HG03139 (cell line): ENCODE results near the gene TANGO2.
"Not testable (repeated sequence)": the region's sequence is repeated elsewhere in the genome, so short reads cannot be mapped to it uniquely, and the experiment has no call there.

Experiments used
- ATAC-seq: cut with Tn5 transposase; IDR thresholded peaks from one replicate; pipeline ENCODE4 v1.9.1; 2021; ENCODE audit not compliant: unreplicated experiment

TANGO2 gene

DNA sequence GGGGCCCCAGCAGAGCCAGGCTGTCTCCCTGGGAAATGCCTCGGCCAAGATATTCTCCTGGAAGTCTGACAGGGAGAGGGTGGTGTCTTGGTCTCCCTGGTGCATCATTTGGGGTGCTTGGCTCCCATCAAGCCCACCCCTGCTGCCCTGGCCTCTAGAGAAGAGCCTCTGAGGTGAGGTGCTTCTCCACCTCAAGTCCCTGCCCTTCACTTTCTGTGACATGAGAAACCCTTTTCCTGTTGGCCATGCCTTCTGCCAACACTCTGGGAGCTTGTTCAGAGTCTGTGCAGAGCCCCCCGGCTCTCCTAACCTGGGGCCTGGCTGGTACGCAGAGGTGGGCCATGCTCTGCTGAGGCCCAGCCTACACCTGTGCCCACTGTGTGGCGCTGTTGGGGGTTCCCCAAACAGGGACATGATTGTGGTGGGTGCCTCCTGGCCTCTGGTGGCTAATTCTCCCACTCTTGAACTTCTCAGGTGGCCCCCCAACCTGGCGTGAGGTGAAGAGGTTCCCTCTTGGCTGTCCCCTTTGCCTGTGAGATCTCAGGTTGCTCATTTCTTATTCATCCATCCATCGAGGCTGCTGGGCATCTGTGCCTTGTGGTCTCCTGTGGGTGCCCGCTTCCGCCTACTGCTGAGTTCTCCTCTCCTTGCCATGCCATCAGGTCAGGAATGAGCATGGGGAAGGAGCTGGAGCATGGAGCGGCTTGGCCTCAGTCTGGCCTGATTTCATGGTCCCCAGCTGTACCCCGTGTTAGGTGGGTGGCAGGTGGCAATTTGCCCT, 40.0 kb downstream of the TANGO2 start:
- no peak for ATAC-seq

DNA sequence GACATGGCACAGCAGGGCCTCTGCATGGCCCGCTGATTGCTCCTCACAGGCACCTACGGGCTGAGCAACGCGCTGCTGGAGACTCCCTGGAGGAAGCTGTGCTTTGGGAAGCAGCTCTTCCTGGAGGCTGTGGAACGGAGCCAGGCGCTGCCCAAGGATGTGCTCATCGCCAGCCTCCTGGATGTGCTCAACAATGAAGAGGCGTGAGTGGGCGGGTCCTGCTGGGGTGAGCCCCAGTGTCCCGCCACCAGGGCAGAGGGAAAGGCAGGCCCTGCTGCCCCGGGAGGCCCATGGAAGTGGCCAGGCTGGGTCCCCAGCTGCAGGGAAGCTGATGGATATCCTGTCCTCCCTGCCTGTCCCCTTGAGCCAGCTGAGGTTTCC, 40.6 kb downstream of the TANGO2 start:
- ATAC-seq, result no peak

DNA sequence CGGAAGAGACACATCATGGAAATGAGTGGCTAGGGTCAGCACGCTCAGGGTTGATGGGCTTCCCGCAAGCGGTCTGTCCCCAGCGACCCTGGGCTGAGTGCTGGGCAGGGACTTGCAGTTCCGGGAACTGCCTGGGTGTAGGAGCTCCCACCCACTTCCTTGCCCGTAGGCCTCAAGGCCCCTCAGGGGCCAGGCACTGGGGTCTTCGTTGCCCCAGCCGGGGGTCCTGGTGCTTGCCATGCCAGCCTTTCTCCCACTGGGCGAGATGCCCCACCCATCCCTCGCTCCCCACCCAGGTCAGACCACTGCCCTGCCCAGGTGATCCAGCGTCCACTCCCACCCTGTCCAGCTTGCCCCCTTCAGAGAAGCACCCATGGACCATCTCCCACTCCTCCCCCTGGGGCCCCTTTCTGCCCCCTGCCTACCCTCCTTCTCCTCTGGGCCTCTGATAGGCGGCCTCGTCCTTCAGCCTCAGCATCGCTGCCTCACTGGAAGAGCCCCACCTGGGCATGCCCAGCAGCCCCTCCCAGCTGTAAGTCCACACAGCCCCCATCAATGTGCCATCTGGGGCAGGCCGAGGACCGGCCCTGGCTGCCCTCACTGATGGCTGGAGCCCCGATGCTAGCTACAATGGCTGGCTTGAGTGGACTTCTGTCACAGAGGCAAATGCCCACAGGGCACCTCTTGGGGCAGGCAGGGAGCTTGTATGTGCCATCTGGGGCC, 41.3 kb downstream of the TANGO2 start:
- no peak for ATAC-seq

DNA sequence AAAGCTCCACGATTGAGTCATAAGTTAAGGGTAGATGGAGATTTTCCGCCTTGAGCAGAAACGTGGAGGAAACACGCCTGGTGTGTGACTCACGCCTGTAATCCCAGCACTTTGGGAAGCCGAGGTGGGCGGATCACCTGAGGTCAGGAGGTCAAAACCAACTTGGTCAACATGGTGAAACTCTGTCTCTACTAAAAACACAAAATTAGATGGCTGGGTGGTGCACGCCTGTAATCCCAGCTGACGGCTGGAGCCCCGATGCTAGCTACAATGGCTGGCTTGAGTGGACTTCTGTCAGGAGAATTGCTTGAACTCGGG, 41.8 kb downstream of the TANGO2 start:
- ATAC-seq, result no peak

DNA sequence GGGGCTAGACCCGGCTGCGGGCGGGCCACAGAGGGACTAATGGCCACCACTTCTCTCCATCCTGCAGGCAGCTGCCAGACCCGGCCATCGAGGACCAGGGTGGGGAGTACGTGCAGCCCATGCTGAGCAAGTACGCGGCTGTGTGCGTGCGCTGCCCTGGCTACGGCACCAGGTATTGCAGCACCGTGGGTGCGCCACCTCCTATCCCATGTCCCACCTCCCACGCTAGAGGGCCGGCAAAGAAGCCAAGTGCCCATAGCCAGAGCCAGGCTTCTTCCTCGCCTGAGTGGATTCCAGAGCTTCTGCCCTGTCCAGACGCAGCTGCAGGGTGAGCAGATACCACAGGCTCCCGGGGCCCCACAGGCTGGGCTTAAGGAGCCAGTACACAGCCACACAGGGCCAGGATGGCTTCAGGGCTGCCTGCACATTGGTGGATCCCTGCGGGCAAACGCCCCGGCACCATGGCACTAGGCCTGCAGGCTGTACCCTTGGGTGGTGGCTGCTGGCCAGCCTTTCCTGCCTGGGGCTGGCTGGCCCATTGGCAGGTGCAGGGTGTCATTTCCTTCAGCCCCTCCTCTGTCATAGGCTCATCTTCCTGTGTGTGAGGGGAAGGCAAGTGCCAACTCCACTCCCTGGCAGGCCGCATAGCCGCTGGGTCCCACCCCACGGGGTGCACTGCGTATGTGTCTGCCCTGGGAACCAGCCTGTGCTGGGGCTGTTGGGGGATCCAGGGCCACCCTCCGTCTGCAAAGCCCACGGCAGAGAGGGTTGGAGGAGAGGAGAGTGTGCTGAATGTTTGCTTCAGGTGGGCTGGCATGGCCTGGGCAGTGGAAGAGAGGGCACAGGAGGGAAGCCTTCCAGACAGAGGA, 42.6 kb downstream of the TANGO2 start:
- no peak for ATAC-seq

DNA sequence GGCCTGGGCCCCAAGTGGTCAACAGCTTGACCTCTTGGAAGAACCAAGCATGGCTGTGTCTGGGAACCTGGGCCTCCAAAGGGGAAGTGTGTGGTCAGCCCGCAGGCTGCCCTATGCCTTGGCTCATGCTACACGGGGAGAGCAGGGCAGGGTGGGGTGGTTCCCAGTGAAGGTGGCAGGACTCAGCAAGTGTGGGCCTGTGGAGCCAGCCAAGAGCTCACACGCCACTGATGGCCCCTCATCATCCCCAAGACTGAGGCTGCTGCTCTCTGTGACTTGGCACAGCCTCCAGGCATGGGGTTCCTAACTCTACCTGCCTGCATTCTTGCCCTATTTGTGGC, 43.2 kb downstream of the TANGO2 start:
- ATAC-seq, result no peak

DNA sequence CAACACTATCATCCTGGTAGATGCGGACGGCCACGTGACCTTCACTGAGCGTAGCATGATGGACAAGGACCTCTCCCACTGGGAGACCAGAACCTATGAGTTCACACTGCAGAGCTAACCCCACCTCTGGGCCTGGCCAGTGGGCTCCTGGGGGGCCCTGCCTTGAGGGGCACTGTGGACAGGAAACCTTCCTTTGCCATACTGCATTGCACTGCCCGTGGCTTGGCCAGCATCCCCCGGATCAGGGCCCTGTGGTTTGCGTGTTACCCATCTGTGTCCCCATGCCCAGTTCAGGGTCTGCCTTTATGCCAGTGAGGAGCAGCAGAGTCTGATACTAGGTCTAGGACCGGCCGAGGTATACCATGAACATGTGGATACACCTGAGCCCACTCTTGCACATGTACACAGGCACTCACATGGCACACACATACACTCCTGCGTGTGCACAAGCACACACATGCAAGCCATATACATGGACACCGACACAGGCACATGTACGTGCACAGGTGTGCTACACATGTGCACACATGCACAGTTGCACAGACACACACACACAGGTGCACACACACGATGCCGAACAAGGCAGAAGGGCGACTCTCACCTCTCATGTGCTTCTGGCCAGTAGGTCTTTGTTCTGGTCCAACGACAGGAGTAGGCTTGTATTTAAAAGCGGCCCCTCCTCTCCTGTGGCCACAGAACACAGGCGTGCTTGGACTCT, 43.8 kb downstream of the TANGO2 start:
- ATAC-seq, result no peak

DNA sequence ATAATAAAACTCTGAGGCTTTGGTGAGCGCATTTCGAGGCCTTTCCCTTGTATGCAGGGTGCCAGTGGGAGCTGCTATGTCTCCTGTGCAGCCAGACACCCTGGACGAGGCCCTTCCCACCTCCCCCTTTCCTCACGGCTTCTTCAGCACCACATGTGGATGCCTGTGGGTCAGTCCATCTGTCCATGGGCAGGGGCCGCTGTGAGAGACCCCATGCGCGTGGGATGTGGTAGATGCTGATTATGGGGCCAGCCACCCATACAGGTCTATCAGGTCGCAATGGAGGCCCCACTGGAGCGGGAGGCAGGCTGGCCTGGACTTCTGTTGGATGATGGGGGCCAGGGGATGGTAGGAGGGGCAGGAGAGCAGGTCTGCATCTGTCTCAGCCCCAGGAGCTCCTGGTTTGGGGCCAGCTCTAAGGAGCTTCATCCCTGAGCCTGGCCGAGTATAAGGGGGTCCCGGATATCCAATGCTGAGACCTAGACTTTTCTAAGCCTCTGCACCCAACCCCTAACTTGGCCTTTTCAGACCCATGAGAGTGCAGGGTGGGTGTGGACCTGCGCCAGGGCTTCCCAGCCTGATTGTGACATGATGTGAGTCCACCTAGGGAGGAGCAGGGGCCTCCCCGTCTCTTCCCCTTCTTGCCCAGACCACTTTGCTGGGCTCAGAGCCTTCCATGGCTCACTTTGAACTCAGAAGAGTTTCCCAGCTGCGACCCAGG, 45.1 kb downstream of the TANGO2 start:
- ATAC-seq, result no peak

DNA sequence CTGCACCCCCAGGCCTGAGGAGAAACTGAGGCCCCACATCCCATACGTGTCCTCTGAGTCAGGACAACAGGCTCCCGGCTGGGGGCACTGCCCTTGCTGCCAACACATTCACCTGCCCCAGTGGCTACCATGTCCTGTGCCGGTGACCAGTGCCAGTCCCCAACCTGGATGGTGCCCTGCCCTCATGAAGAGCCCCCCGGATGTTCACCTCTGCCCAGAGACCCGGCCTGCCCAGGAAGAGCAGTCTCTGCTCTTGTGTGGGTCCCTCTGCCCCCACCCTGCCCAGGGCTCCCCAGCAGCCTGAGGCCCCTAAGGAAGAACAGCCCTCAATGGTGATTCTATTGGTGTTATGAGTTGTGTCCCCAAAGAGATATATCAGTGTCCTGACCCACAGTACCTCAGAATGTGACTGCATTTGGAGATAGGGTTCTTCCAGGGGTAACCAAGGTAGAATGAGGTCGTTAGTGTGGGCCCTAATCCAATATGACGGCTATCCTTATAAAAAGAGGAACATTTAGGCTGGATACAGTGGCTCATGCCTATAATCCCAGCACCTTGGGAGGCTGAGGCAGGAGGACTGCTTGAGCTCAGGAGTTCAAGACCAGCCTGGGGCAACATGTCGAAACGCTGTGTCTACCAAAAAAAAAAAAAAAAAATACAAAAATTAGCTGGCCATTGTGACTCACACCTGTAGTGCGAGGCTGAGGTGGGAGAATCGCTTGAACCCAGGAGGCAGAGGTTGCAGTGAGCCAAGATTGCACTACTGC, 45.9 kb downstream of the TANGO2 start:
- no peak for ATAC-seq

DNA sequence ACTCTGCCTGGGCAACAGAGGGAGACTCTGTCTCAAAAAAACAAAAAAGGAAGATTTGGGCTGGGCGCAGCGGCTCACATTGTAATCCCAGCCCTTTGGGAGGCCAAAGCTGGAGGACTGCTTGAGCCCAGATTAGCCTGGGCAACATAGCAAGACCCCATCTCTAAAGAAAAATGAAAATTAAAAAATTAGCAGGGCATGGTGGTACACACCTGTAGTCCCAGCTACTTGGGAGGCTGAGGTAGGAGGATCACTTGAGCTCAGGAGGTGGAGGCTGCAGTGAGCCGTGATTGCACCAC, 46.4 kb downstream of the TANGO2 start:
- not testable (repeated sequence) for ATAC-seq

- ATAC-seq, result no peak
These were observed 47.7 kb downstream of the TANGO2 start for GRCh38 chr22:20068640-20069039.

GRCh38 chr22:20069331-20070042, 48.6 kb downstream of the TANGO2 start:
- ATAC-seq, result no peak

DNA sequence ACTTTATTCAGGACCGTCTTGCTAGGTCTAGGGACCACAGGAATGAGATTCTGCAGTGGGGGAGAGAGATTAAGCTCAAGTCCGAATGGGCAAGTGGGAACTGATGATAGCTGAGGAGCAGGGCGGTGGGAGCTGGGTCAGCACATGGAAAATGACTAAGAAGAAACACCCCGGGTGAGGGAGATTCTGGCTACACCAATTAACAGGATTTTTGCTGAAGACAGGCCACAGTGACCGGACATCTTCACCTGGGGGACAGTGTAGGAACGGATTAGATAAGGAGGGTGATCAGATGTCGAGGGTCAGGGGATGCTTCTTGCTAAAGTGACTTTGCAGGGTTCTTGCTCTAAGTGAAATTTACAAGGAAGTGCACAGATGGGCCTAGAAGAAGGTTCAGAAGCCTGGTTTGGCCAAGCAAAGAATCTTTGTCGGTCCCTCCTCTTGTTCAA, 50.6 kb downstream of the TANGO2 start:
- ATAC-seq, result no peak

- ATAC-seq, result no peak
These were observed 55.8 kb downstream of the TANGO2 start for GRCh38 chr22:20076627-20077172.

DNA sequence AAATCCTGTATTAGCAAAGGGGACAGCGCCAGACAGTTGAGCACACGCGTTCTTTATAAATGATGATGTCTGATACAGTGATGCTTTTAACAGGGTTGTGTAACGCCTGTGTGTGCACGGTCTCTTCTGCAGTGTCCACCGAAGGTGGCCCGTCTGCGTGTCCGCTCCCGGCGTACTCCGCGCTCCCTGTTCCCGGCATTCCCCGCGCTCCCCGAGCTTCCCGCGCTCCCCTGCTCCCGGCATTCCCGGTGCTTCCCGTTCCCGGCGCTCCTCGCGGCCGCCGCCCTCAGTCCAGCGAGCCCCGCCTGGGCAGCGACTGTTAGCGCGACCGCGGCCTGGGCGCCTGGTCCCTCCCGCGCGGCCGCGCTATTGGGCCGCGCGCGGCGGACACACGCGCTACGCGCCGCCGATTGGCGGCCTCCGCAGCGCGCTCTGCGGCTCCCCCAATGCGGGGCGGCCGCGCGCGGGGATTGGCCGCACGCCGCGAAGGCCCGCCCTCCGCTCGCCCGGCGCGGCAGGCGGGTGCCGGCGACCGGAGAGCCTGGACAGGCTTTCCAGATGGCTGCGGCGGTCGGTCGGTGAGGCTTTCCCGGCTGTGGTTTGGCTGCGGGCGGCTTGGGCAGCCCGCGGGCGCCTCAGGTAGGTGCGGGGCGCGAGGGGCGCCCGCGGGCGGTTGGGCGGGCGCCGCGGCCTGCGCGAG, 59.0 kb downstream of the TANGO2 start, which contains the start of gene DGCR8:
TSS of gene DGCR8 (plus strand) at position 497 of the 700 bp plus-strand sequence. CDS start 5,723 bp downstream, outside the sequence.
- peak; percentile 69 for ATAC-seq

DNA sequence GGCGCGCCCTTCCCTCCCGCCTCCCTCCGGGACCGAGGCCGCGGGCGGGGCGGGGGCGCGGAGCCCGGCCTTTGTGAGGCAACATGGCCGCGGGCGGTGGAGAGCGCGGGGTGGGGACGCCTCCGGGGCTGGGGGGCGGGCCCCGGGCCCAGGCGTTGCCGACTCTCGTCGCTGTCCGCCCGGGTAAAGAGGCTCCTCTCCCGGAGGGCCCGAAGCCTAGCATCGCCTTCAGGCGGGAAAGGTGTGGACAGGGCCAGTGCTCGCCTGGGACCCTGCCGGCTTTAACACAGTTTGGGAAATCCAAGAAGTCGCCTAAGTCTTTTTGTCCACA, 59.5 kb downstream of the TANGO2 start:
- peak; percentile 40 for ATAC-seq

- ATAC-seq, result no peak
These were observed 60.1 kb downstream of the TANGO2 start for GRCh38 chr22:20080776-20081654.
